H9 (cell line): ENCODE measurements around the gene RAB14. TPM values are rescaled to one million over a fixed set of nuclear protein-coding genes. Genes with fewer than 3 reads are reported as not detected.

Source experiments
- DNase-seq: peaks from one replicate; pipeline ENCODE4 v3.0.0-alpha.2; 2017
- H2AFZ ChIP-seq: one replicate; pipeline ENCODE4 v1.6.1; 2013; ENCODE audit warnings: mild to moderate bottlenecking, low read length, control low read depth, moderate library complexity
- H2AK5ac ChIP-seq: 2 replicates; pipeline ENCODE4 v1.6.1; 2013; ENCODE audit warnings: low read length, control low read depth, mixed read lengths; ENCODE audit not compliant: insufficient read length
- H2BK120ac ChIP-seq: one replicate; pipeline ENCODE4 v1.6.1; 2013; ENCODE audit warnings: low read depth, mild to moderate bottlenecking, low read length, control low read depth, inconsistent platforms; ENCODE audit not compliant: poor library complexity, severe bottlenecking
- H2BK12ac ChIP-seq: 2 replicates; pipeline ENCODE4 v1.6.1; 2013; ENCODE audit warnings: low read length, control low read depth, mixed read lengths, low read depth; ENCODE audit not compliant: insufficient read length
- H2BK15ac ChIP-seq: 2 replicates; pipeline ENCODE4 v1.6.1; 2013; ENCODE audit warnings: low read depth, low read length, control low read depth
- H2BK20ac ChIP-seq: one replicate; pipeline ENCODE4 v1.6.1; 2013; ENCODE audit warnings: low read depth, mild to moderate bottlenecking, low read length, control low read depth, inconsistent platforms; ENCODE audit not compliant: poor library complexity, severe bottlenecking
- H2BK5ac ChIP-seq: 2 replicates; pipeline ENCODE4 v1.6.1; 2013; ENCODE audit warnings: low read length, control low read depth, mixed read lengths; ENCODE audit not compliant: insufficient read length
- H3K14ac ChIP-seq: 2 replicates; pipeline ENCODE4 v1.6.1; 2013; ENCODE audit warnings: low read length, control low read depth; ENCODE audit not compliant: insufficient read depth
- H3K18ac ChIP-seq: 2 replicates; pipeline ENCODE4 v1.6.1; 2013; ENCODE audit warnings: low read depth, mild to moderate bottlenecking, mixed read lengths, low read length, control low read depth; ENCODE audit not compliant: insufficient read length
- H3K23ac ChIP-seq: 2 replicates; pipeline ENCODE4 v1.6.1; 2013; ENCODE audit warnings: low read length, control low read depth, mixed read lengths, low read depth; ENCODE audit not compliant: insufficient read length
- H3K23me2 ChIP-seq: 2 replicates; pipeline ENCODE4 v1.6.1; 2013; ENCODE audit warnings: low read depth, mild to moderate bottlenecking, mixed read lengths, low read length, control low read depth; ENCODE audit not compliant: insufficient read length, poor library complexity, severe bottlenecking
- H3K27ac ChIP-seq: 2 replicates; pipeline ENCODE4 v1.5.1; 2013; ENCODE audit warnings: low read length, control low read depth, mixed read lengths, low read depth; ENCODE audit not compliant: insufficient read length
- H3K27me3 ChIP-seq: 2 replicates; pipeline ENCODE4 v1.6.1; 2013; ENCODE audit warnings: low read length, control low read depth, inconsistent platforms; ENCODE audit not compliant: insufficient read depth
- H3K4ac ChIP-seq: 2 replicates; pipeline ENCODE4 v1.6.1; 2013; ENCODE audit warnings: low read depth, mild to moderate bottlenecking, control low read depth, inconsistent platforms, low read length, moderate library complexity
- H3K4me1 ChIP-seq: 2 replicates; pipeline ENCODE4 v1.6.1; 2013; ENCODE audit warnings: low read length, control low read depth, inconsistent platforms; ENCODE audit not compliant: insufficient read depth
- H3K4me2 ChIP-seq: 2 replicates; pipeline ENCODE4 v1.6.1; 2013; ENCODE audit warnings: low read length, control low read depth, mixed read lengths; ENCODE audit not compliant: insufficient read length, insufficient read depth
- H3K56ac ChIP-seq: 2 replicates; pipeline ENCODE4 v1.6.1; 2013; ENCODE audit warnings: low read depth, mild to moderate bottlenecking, mixed read lengths, low read length, control low read depth; ENCODE audit not compliant: insufficient read length
- H3K79me1 ChIP-seq: 2 replicates; pipeline ENCODE4 v1.6.1; 2013; ENCODE audit warnings: low read depth, mild to moderate bottlenecking, moderate library complexity, low read length, control low read depth, inconsistent platforms; ENCODE audit not compliant: insufficient read depth, poor library complexity, severe bottlenecking
- H3K79me2 ChIP-seq: 2 replicates; pipeline ENCODE4 v1.6.1; 2013; ENCODE audit warnings: low read length, control low read depth, inconsistent platforms; ENCODE audit not compliant: insufficient read depth
- H3K9ac ChIP-seq: 2 replicates; pipeline ENCODE4 v1.6.1; 2013; ENCODE audit warnings: low read length, control low read depth, mixed read lengths; ENCODE audit not compliant: insufficient read length; ENCODE audit errors: extremely low read depth
- H3K9me3 ChIP-seq: one replicate; pipeline ENCODE4 v1.6.1; 2013; ENCODE audit warnings: low read depth, low read length, inconsistent platforms; ENCODE audit not compliant: control insufficient read depth
- H3T11ph ChIP-seq: one replicate; pipeline ENCODE4 v1.6.1; 2013; ENCODE audit warnings: mild to moderate bottlenecking, low read length, control low read depth, inconsistent platforms
- H4K20me1 ChIP-seq: one replicate; pipeline ENCODE4 v1.6.1; 2013; ENCODE audit not compliant: control insufficient read depth, insufficient read length, insufficient read depth
- H4K5ac ChIP-seq: 2 replicates; pipeline ENCODE4 v1.6.1; 2013; ENCODE audit warnings: low read depth, mild to moderate bottlenecking, mixed read lengths, low read length, control low read depth; ENCODE audit not compliant: insufficient read length
- H4K8ac ChIP-seq: replicated peaks from 2 replicates; pipeline ENCODE4 v1.6.1; 2013; ENCODE audit warnings: low read length, control low read depth, mixed read lengths, low read depth; ENCODE audit not compliant: insufficient read length
- H4K91ac ChIP-seq: 2 replicates; pipeline ENCODE4 v1.6.1; 2013; ENCODE audit warnings: low read depth, mild to moderate bottlenecking, moderate library complexity, mixed read lengths, low read length, control low read depth; ENCODE audit not compliant: insufficient read length
- H3K27ac Mint-ChIP-seq, 3 experiments: 2 replicates in 2 of 3; 3 replicates in 1 of 3; pipeline ENCODE4 v1.8.0; 2020 to 2021; ENCODE audit warnings: mixed read lengths in 3 of 3, mild to moderate bottlenecking in 1 of 3, moderate library complexity in 1 of 3
- H3K27me3 Mint-ChIP-seq: 2 replicates; pipeline ENCODE4 v1.8.0; 2021; ENCODE audit warnings: low read depth, mild to moderate bottlenecking, moderate library complexity, mixed read lengths
- H3K36me3 Mint-ChIP-seq, 3 experiments: 2 replicates in 2 of 3; 3 replicates in 1 of 3; pipeline ENCODE4 v1.8.0; 2020 to 2021; ENCODE audit warnings: low read depth in 3 of 3, mixed read lengths in 3 of 3; ENCODE audit not compliant: insufficient read depth in 1 of 3
- H3K4me1 Mint-ChIP-seq, 2 experiments: 2 replicates each; pipeline ENCODE4 v1.8.0; 2020; ENCODE audit warnings: mixed read lengths in 2 of 2
- H3K4me3 Mint-ChIP-seq, 2 experiments: 2 replicates in 1 of 2; 3 replicates in 1 of 2; pipeline ENCODE4 v1.8.0; 2020 to 2021; ENCODE audit warnings: mild to moderate bottlenecking in 2 of 2, mixed read lengths in 2 of 2, moderate library complexity in 1 of 2
- H3K9me3 Mint-ChIP-seq, 2 experiments: 2 replicates in 1 of 2; 3 replicates in 1 of 2; pipeline ENCODE4 v1.8.0; 2020; ENCODE audit warnings: mild to moderate bottlenecking in 2 of 2, mixed read lengths in 2 of 2, moderate library complexity in 1 of 2
- CTCF ChIP-seq: fragments of 200-600 bp; sonication (generic); conservative IDR thresholded peaks from 3 replicates; pipeline ENCODE4 v1.8.0; 2021; ENCODE audit warnings: antibody characterized with exemption, mild to moderate bottlenecking
- WGBS: extraction: QIAGEN DNeasy Blood & Tissue Kit; methylation state at CpG from one replicate; pipeline ENCODE4 v1.1.7; 2013; ENCODE audit warnings: missing lambda C conversion rate, low lambda C conversion rate, mixed read lengths; ENCODE audit not compliant: insufficient read length; ENCODE audit errors: extremely low coverage; 5-methylcytosine and 5-hydroxymethylcytosine counted together
- total RNA-seq: library from RNA; stranded (reverse); gene quantifications from 2 replicates; pipeline ENCODE4 v1.2.1, GENCODE V29; 2021

RAB14 gene
- total RNA-seq, 1 experiment from 2014 or later, result 33.6 TPM

GRCh38 chr9:121189006-121189405 is 12.7 kb downstream of the RAB14 start:
- Histone ChIP-seq H3K9ac (no peak overlapping the region), H3K18ac (no peak overlapping the region), H3K79me2 (peaks cover 8% of the 10 kb centered on the region), H2BK15ac (no peak overlapping the region), H4K5ac (no peak overlapping the region), H3K4me2 (no peak overlapping the region), H2BK12ac (no peak overlapping the region), H3K14ac (no peak overlapping the region), H3K27ac (no peak overlapping the region), H3K9me3 (no peaks in the 10 kb centered on the region), H3K4me1 (no peaks in the 10 kb centered on the region), H4K8ac (no peak overlapping the region), H2BK120ac (no peak overlapping the region), H2BK5ac (no peak overlapping the region), H2AK5ac (no peak overlapping the region), H3K27me3 (no peaks in the 10 kb centered on the region), H2AFZ (no peak overlapping the region), H3K23me2 (no peaks in the 10 kb centered on the region), H3K4ac (no peak overlapping the region), H3K79me1 (peaks cover 3% of the 10 kb centered on the region), H4K91ac (no peak overlapping the region), H2BK20ac (no peak overlapping the region), H3K23ac (no peak overlapping the region), H4K20me1 (no peaks in the 10 kb centered on the region), H3K56ac (no peak overlapping the region), H3T11ph (no peak overlapping the region)
- Mint-ChIP-seq H3K9me3 (no peaks in the 10 kb centered on the region), H3K36me3 (peaks cover 0 to 10% (median 1%) of the 10 kb centered on the region in 3 experiments; a peak in 2 of 7 replicates), H3K27ac (no peak overlapping the region), H3K4me3 (no peak overlapping the region), H3K4me1 (peaks cover 1 to 4% of the 10 kb centered on the region in 2 experiments; a peak in 1 of 4 replicates), H3K27me3 (no peaks in the 10 kb centered on the region)
- no peak for TF ChIP-seq CTCF
- no CpG with 5 or more reads among the region's 1 CpG for WGBS
- DNase-seq, result no peak
